Measurements from ENCODE around the gene PHLDA2.

Gene PHLDA2, protein sequence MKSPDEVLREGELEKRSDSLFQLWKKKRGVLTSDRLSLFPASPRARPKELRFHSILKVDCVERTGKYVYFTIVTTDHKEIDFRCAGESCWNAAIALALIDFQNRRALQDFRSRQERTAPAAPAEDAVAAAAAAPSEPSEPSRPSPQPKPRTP

GRCh38 chr11:2928605-2929530, at the start of gene PHLDA2:
PHLDA2 (minus strand) TSS chr11:2929420; CDS start chr11:2929364, 56 bp downstream.
- DNase-seq (ENCODE audit: low read depth), result peak; percentile 77

GRCh38 chr11:2977113-2977512, 47.9 kb upstream of the PHLDA2 start:
- DNase-seq (ENCODE audit: low read depth), result no peak

DNA sequence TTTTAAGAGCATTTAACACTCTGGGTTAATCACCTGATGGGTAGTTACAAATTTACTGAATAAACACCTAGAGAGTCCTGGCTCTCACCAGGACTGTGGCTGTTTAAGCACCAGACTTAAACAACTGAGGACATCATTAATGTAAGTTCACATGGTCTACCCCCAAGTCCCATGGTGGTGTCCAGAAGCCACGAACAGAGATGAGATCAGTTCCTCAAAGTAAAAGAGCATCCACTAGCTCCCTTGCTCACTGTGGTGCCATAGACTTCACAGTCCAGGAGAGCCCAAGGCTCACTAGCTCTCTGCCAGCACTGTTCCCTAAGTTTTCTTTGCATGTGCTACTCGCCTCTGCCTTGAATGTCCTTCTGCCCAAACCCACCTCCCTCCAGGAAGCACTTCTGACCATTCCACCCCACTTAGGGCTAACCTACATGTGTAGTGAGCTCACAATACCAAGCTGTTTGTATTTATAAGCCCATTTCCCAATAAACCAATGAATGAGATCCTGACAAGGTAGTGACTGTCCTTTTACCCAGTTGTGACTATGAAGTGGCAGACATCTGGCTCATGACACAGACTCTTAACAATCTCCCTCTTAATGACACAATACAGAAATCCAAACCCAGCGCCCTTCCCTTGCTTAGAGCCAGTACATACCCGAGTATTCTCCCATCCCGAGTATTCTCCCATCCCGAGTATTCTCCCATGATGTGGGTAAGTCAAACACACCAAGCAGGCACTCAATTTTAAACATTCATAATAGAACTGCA, 47.3 kb upstream of the PHLDA2 start:
- no peak for DNase-seq (ENCODE audit: low read depth)

- DNase-seq (ENCODE audit: low read depth), result peak; percentile 32
Observed at GRCh38 chr11:2975594-2975993, 46.4 kb upstream of the PHLDA2 start.

DNA sequence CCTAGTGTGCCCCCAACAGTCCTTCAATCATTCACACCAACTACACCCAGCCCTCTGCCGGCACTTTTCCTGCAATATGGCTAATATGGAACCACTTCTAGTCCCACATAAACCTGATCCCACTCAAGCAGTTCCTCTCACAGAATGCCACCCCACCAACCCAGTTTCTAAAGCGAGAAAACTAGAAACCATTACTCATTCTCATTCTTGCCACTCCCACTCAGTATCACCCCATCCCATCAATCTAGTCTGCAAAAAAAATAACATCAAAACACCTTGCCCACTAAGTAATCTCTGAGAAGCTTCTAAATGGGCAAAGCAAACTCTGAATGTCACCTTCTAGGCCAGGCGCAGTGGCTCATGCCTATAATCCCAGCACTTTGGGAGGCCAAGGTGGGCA, 45.1 kb upstream of the PHLDA2 start:
- DNase-seq (ENCODE audit: low read depth), result no peak

- no peak for DNase-seq (ENCODE audit: low read depth)
Observed at GRCh38 chr11:2968341-2968900, 39.2 kb upstream of the PHLDA2 start.

DNA sequence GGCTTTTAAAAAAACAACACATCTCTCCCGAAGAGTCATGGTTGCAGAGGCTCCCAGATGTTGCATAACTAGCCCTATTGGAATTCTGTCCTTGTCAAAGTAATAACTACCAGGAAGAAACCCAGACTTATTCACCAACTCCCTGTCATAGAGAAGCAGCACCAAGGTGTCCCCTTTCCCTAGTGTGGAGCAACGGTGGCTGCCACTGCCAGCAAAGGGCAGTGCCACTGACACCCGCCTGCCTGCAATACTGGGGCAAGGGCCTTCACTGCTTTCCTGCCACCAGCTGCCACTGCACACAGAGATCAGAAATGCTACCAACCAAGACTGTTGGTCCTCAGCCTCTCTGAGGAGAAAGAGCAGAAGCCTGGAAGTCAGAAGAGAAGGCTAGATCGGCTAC, 35.6 kb upstream of the PHLDA2 start:
- no peak for DNase-seq (ENCODE audit: low read depth)

DNA sequence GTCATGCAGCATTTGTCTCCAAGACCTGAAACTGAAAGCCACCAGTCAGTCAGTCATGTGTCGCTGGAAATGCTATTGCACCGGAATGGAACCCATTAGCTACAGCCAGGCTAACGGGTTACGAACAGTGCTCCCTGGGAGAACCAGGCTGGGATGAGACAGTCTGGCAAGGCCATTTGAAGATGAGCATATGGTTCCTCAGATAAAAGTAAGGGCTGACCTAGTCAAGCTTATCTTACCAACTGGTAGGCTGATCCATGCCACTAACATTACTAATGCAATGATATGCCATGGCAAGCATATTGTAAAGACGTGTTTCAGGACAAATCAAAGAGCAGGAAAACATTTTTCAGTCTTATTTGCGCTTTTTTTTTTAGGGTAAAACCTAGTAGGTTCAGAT, 34.5 kb upstream of the PHLDA2 start:
- DNase-seq (ENCODE audit: low read depth), result no peak

DNA sequence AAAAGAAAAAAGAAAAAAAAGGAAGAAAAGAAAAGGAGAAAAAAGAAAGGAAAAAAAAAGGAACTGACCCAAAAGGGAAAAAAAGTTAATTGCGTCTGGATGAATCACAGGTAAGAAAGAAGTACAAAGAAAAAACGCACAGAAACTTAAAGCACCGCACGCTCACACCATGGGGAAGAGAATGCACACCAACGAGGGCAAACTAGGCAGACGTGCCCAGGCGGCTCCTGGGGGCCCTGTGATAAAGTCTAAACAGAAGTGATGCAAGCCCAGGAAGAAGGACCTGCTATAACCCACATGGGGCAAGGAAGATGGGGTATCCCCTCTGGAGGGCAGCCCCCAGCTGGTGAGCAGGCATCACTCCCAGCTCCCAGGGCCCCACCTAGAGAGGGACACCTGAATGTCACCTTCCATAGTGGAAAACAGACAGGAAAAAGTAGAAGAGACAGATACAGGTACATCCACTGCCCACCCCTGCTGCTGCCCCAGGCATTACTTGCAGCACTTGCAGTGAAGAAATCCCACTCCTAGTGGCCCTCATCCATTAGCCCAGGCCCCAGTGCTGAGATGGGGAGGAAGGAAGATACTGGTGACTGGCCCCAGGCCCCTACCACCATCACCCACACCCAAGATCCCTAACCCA, 34.0 kb upstream of the PHLDA2 start:
- DNase-seq (ENCODE audit: low read depth), result no peak

GRCh38 chr11:2961080-2961479, 31.9 kb upstream of the PHLDA2 start:
- no peak for DNase-seq (ENCODE audit: low read depth)

GRCh38 chr11:2960139-2960538, 30.9 kb upstream of the PHLDA2 start:
- no peak for DNase-seq (ENCODE audit: low read depth)

DNA sequence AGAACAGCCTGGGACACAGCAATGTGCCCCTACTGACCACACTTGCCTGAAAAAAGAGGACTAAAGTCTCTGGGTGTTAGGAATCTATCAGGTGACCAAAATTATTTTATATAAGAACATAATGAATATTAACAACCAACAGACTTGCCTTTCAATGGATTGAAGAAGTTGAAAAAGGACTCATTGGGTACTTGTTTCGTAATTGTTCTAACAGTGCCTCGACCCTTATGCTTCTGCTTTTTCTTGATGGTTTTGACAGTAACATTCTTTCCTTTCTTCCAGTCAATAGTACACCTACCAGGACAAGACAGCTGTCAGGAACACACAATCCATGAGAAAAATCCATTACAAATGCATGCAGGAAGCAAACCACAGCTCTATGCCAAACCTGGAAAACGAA, 29.0 kb upstream of the PHLDA2 start:
- no peak for DNase-seq (ENCODE audit: low read depth)

DNA sequence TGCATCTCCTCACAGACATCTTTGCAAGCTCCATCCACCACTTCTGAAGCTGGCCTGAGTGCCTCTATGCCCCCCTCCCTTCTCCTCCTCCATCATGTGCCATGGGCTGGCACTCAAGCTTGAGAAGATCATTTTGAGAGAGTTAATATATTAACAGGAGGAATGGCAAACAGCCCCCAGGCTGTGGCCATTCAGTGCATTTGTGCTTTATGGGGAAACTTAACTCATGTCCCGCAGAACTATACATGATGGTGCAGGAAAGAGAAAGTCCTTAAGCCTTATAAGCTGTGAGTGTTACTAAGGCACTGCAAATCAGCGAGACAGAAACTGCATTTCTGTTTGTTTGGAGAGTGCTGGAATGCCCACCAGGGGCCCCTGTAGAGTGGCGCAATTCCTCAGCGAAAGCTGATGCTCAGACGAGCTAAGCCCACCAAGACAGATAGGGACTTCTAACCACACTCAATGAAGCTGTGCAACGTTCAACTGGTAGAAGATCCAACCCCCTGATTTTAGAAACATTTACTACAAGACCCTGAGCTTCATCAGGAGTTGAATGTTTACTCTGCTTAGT, 26.8 kb upstream of the PHLDA2 start:
- no peak for DNase-seq (ENCODE audit: low read depth)

GRCh38 chr11:2954263-2954662, 25.0 kb upstream of the PHLDA2 start:
- no peak for DNase-seq (ENCODE audit: low read depth)

DNA sequence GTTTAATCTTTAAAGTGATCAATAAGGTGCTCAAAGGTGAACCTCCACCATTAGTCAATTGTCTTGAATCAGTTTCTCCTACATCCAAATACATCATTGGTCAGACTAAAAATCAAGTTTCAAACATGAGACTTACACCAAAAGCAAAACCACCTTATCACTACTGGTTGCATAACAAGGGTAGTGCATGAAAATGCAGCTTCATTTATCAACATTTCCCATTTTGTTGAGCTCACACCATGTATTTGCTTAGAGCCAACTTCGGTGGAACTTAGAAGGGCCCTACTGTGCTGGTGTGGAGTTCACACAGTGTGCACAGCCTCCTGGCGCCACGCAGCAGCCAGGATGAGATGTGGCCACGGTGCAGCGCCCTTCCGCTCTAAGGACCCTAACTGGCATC, 23.1 kb upstream of the PHLDA2 start:
- no peak for DNase-seq (ENCODE audit: low read depth)

DNA sequence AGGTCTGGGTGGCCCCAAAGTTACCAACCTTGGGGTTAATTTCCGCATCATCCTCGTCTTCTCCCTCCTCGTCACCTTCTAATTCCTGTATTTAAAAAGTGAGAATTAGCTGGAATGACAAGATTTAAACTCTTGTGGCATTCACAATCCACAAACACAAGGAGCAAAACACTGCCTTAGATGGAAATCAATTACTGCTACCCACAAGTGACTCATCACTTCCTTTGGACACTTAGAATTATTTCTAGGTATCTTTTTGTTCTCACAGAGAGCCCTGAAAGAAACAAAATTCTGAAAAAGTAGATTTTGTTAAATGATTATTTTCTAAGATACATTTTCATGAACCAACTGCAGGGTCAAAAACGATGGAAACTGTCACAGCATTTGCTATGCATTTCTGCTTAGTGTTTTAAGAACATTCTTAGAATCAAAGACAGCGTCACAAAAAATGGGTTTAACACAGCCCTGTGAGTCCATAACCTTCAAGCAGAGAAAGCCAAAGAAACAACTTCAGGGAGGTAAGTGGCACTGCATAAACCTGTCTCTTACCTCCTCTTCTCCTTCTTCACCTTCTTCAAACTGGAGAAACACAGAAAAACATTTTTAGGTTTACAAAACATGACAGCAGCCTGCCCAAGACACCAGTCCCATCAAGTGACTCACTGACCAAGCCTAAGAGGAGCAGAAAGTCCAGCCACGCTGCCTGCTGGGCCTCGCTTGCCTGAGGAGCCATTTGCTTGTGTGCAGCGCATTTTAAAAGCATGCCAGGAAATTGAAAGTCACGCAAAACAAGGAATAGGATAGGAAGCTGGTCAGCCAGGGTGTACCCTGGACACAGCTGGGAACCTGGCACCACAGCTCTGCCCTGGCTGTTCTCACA, 22.3 kb upstream of the PHLDA2 start:
- no peak for DNase-seq (ENCODE audit: low read depth)

DNA sequence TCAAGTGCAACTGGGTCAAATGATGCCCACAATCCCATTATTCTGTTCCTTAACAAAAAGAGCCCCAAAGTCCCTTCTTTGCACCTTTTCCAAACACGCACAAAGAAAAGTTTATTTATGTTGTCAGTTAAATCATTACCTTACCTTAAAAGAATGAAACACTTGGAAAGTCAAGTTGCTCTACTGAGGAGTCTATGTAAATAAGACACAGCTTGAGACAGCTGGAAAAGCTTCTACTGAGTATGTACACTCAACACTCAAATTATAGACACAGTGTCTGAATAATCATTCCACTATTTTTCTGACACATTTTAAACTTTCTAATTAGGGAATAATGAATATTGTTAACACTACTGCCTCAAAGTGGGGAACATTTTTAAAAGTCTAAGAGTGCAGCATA, 21.6 kb upstream of the PHLDA2 start:
- no peak for DNase-seq (ENCODE audit: low read depth)

DNA sequence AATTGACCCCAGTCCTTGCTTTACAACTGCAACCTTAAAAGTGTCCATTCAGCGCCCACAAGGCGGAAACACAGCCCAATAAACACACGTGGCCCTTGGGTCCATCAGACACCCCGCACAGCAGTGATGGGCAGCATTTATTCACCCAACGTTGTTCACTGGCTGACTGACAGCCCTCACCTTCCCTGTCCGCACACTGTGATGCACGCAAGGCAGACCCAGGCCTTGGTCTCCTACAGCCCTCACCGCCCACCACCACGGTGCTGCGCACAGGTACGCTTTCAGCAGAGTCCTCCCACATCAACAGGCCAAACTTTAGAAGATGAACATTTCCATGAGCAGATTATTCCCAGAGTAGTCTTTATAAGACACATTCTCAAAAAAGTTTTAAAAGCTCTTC, 20.7 kb upstream of the PHLDA2 start:
- DNase-seq (ENCODE audit: low read depth), result no peak

- DNase-seq (ENCODE audit: low read depth), result no peak
Observed at GRCh38 chr11:2947744-2948143, 18.5 kb upstream of the PHLDA2 start.

GRCh38 chr11:2945757-2946287, 16.6 kb upstream of the PHLDA2 start:
- no peak for DNase-seq (ENCODE audit: low read depth)

All from fibroblast of gingiva (primary cell).